ENCODE data around the gene TTC39A. TPM values are rescaled to one million over a fixed set of nuclear protein-coding genes. Genes with fewer than 3 reads are reported as not detected.

The TTC39A gene
- total RNA-seq: 0.41 TPM in 1 of 2 replicates, not detected in the other
- 0.23 TPM for total RNA-seq (2013)
- polyA plus RNA-seq: not detected in 2 replicates
- 0.07 and 0.09 TPM in 2 replicates for polyA minus RNA-seq

DNA sequence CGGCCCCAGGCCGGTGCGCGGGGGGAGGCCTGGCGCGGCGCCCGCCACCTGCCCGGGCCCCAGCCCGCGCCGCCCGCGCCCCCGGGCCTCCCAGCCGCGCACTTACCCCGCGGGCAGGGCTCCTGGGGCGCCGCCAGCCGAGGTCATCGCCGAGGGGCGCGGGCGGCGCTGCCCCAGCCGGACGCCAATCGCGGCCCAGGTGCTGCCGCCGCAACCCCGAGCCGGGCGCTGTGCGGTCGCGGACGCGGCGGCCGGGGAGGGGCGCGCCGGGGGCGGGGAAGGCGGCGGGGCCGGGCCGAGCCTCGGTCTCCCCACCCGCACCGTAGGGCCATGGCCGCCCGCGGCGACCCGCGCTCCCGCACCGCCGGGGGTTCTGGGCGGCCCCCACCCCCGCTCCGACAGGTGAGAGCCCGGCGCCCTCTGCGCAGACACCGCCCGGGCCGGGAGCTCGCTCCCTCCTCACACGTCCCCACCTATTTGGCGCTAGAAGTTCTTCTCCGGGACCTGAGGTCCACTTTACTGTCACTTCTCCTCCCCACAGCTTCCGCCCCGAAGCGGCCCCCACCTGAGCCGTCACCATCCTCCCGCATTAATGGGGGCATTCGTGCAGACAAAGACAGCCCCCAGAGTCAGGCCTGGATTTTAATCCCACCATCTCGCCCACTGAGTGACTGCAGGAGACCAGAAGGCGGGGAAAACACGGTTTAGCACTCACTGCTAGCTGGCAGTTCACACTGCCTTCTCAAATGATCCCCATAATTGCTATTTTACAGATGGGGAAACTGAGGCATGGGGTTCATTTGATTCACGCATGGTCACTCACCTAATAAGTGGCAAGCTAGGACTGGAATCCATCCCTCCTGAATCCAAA is at the start of gene TTC39A:
TSS of gene TTC39A (minus strand) at position 232 of the 871 bp plus-strand sequence. CDS start at position 147, 85 bp downstream.
- DNase-seq: no peak
- H3K9me3 ChIP-seq (ENCODE audit: control extremely low read depth in 1 of 3, control insufficient read depth in 2 of 3, insufficient read depth in 1 of 3, low read length in 2 of 3): peaks cover 0 to 11% (median 0%) of the 10 kb centered on the region in 3 donors
- POLR2A ChIA-PET: no interaction called here
- H4K20me1 ChIP-seq (ENCODE audit: control insufficient read depth, insufficient read depth, low read length, poor library complexity, severe bottlenecking): no peaks in the 10 kb centered on the region
- Mint-ChIP-seq H3K4me3 (peak within 1 kb of the TSS; percentile 81), H3K9me3 (ENCODE audit: insufficient read depth) (no peaks in the 10 kb centered on the region), H3K27me3 (peaks cover 32% of the 10 kb centered on the region), H3K27ac (no peak within 1 kb of the TSS), H3K4me1 (peaks cover 10% of the 10 kb centered on the region)
- H3K79me2 ChIP-seq (ENCODE audit: control insufficient read depth, insufficient read depth, low read length): no peaks in the 10 kb centered on the region
- no peaks in the 10 kb centered on the region for H3K36me3 ChIP-seq (replicated peaks in 1 of 2; ENCODE audit: control extremely low read depth in 1 of 2, control insufficient read depth in 1 of 2, extremely low read depth in 1 of 2, insufficient read depth in 2 of 2, low read length in 1 of 2)
- H3K4me1 ChIP-seq (ENCODE audit: control insufficient read depth in 2 of 2, insufficient read depth in 2 of 2, low read length in 2 of 2): peaks cover 8 to 12% of the 10 kb centered on the region in 2 donors
- CTCF ChIA-PET: no interaction called here
- H2AFZ ChIP-seq (ENCODE audit: insufficient read depth, low read depth, low read length, poor library complexity, severe bottlenecking): peak within 1 kb of the TSS; percentile 51
- peak within 1 kb of the TSS; percentile 80 for H3K4me2 ChIP-seq (replicated peaks; ENCODE audit: low read depth, low read length, poor library complexity, severe bottlenecking)
- 3% methylated on average over 86 of the region's 87 CpGs for WGBS (ENCODE audit: insufficient coverage)
- peaks cover 0 to 35% (median 14%) of the 10 kb centered on the region in 4 experiments for H3K27me3 ChIP-seq (replicated peaks in 1 of 4; ENCODE audit: control extremely low read depth in 1 of 4, control insufficient read depth in 3 of 4, insufficient read depth in 4 of 4, low read length in 3 of 4)
- no peak for TF ChIP-seq EZH2 (IDR thresholded peaks at IDR 0.05; ENCODE audit: borderline replicate concordance, insufficient read depth, low read depth, low read length, poor library complexity, severe bottlenecking)
- TF ChIP-seq, protein P1, sequence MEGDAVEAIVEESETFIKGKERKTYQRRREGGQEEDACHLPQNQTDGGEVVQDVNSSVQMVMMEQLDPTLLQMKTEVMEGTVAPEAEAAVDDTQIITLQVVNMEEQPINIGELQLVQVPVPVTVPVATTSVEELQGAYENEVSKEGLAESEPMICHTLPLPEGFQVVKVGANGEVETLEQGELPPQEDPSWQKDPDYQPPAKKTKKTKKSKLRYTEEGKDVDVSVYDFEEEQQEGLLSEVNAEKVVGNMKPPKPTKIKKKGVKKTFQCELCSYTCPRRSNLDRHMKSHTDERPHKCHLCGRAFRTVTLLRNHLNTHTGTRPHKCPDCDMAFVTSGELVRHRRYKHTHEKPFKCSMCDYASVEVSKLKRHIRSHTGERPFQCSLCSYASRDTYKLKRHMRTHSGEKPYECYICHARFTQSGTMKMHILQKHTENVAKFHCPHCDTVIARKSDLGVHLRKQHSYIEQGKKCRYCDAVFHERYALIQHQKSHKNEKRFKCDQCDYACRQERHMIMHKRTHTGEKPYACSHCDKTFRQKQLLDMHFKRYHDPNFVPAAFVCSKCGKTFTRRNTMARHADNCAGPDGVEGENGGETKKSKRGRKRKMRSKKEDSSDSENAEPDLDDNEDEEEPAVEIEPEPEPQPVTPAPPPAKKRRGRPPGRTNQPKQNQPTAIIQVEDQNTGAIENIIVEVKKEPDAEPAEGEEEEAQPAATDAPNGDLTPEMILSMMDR (IDR thresholded peaks at IDR 0.05): no peak
- ATAC-seq (ENCODE audit: low read depth): peak; percentile 36
- H3K9ac ChIP-seq (ENCODE audit: low read length): peak within 1 kb of the TSS; percentile 40
- intact Hi-C loops (cut with micrococcal nuclease): no loop called here
- H3K27ac ChIP-seq (ENCODE audit: low read length in 2 of 2): no peak within 1 kb of the TSS
- H3K4me3 ChIP-seq (ENCODE audit: control extremely low read depth in 1 of 5, extremely low read depth in 1 of 5, insufficient read depth in 1 of 5, low read depth in 2 of 5, low read length in 4 of 5): peak within 1 kb of the TSS in 3 of 5 experiments; percentile 30 to 39 (median 32)

DNA sequence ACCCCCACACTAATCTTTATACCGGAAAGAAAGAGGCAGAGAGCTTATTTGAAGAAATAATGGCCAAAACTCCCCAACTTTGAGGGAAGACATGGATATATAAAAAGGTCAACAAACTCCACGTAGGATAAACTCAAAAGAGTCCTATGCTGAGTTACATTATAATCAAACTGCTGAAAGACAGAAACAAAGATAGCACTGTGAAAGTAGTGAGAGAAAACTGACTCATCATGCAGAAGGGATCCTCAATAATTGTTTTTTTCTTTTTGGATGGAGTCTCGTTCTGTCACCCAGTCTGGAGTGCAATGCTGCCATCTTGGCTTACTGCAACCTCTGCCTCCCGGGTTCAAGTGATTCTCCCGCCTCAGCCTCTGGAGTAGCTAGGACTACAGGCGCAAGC is 48.5 kb upstream of the TTC39A start:
- Histone ChIP-seq H3K4me3 (ENCODE audit: control extremely low read depth in 1 of 5, extremely low read depth in 1 of 5, insufficient read depth in 1 of 5, low read depth in 2 of 5, low read length in 4 of 5) (no peak overlapping the region), H2AFZ (ENCODE audit: insufficient read depth, low read depth, low read length, poor library complexity, severe bottlenecking) (no peak overlapping the region), H3K4me1 (ENCODE audit: control insufficient read depth in 2 of 2, insufficient read depth in 2 of 2, low read length in 2 of 2) (no peaks in the 10 kb centered on the region), H3K27ac (ENCODE audit: low read length in 2 of 2) (no peak overlapping the region), H3K27me3 (replicated peaks in 1 of 4; ENCODE audit: control extremely low read depth in 1 of 4, control insufficient read depth in 3 of 4, insufficient read depth in 4 of 4, low read length in 3 of 4) (no peaks in the 10 kb centered on the region), H3K9me3 (ENCODE audit: control extremely low read depth in 1 of 3, control insufficient read depth in 2 of 3, insufficient read depth in 1 of 3, low read length in 2 of 3) (peaks cover 0 to 9% (median 4%) of the 10 kb centered on the region in 3 donors), H3K36me3 (replicated peaks in 1 of 2; ENCODE audit: control extremely low read depth in 1 of 2, control insufficient read depth in 1 of 2, extremely low read depth in 1 of 2, insufficient read depth in 2 of 2, low read length in 1 of 2) (peaks cover 7 to 54% of the 10 kb centered on the region in 2 experiments), H3K4me2 (replicated peaks; ENCODE audit: low read depth, low read length, poor library complexity, severe bottlenecking) (no peak overlapping the region), H3K9ac (ENCODE audit: low read length) (no peak overlapping the region), H4K20me1 (ENCODE audit: control insufficient read depth, insufficient read depth, low read length, poor library complexity, severe bottlenecking) (peaks cover 6% of the 10 kb centered on the region), H3K79me2 (ENCODE audit: control insufficient read depth, insufficient read depth, low read length) (peaks cover 8% of the 10 kb centered on the region)
- 100% methylated on average over 4 of the region's 6 CpGs for WGBS (ENCODE audit: insufficient coverage)
- Mint-ChIP-seq H3K4me1 (no peaks in the 10 kb centered on the region), H3K27ac (no peak overlapping the region), H3K27me3 (no peaks in the 10 kb centered on the region), H3K4me3 (no peak overlapping the region), H3K9me3 (ENCODE audit: insufficient read depth) (no peaks in the 10 kb centered on the region)
- DNase-seq (no peak), ATAC-seq (ENCODE audit: low read depth) (no peak)
- no peak for TF ChIP-seq EZH2 (IDR thresholded peaks at IDR 0.05; ENCODE audit: borderline replicate concordance, insufficient read depth, low read depth, low read length, poor library complexity, severe bottlenecking)
- TF ChIP-seq, protein P1 (IDR thresholded peaks at IDR 0.05): no peak
- intact Hi-C loops (cut with micrococcal nuclease): no loop called here
- ChIA-PET CTCF (no interaction called here), POLR2A (no interaction called here)
